Ureter (tissue), 1 donor: ENCODE results near the gene NRP1. TPM values are rescaled to one million over a fixed set of nuclear protein-coding genes. Genes with fewer than 3 reads are reported as not detected.
"Not testable (repeated sequence)": the region's sequence is repeated elsewhere in the genome, so short reads cannot be mapped to it uniquely, and the experiment has no call there.

Experiments
- DNase-seq: peaks from one replicate; pipeline ENCODE4 v3.0.0-alpha.2; 2020; ENCODE audit warnings: low spot score
- total RNA-seq: library from RNA; stranded (reverse); gene quantifications from one replicate; pipeline ENCODE4 v1.2.4, GENCODE V29; 2023
- donor health status: DM: yes; HTN: yes; CAD: no.

The NRP1 gene
- total RNA-seq, 1 donor from 2014 or later = 68.3 TPM

DNA sequence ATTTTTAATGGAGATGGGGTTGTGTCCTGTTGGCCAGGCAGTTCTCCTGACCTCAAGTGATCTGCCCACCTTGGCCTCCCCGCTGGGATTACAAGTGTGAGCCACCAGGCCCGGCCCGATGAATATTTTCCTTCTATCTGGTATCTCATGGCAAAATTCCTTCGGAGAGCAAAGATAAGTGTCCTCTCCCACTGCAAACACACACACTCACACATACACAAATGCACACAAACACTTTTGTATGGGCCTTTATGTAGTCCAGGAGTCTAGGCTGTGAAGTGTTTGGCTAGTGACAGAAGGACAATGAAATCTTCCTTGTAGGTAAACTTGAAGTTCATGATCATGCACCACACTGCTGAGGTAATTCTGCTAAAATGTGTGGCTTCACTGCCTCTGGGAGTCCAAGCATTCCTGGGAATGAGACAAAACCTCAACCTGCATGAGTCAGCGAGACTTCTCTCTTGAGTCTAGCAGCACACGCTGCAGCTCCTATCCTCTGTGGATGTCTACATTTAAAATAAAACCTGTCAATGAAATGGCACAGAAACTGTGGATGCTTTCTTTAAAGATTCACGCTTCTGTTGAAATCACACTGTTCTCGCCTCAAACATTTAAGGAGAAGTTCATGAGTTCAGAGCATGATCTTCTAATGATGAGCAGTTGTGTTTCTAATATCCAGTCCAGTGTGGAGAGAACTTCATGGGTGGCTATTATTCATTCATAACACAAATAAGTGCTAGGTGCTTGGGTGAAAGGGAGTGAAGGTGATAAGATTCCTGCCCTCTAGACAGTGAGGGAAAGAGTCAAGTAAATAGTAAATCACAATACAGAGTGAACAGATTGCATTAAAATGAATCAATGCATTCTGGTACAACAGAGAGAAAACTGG is 96.5 kb downstream of the NRP1 start:
- no peak for DNase-seq

DNA sequence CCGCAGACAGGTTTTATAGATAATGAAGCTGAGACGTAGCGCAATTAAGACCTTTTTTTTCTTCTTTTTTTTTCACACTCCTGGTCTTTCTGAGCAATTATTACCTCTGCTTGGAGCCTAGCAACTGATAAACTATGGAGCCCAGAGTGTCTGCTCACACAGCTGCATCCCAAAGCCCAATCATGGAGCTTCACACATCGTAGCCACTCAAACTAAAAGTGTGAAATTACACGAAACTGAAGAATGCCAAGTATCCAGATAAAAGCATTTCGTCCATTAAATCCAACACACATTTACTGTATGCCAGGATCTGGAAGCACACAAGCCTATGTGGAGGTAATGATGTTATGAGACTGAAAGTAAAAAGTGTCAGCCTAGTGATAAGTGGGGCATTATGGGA is 97.6 kb downstream of the NRP1 start:
- no peak for DNase-seq

- no peak for DNase-seq
These were observed 98.5 kb downstream of the NRP1 start for GRCh38 chr10:33235951-33236350.

DNA sequence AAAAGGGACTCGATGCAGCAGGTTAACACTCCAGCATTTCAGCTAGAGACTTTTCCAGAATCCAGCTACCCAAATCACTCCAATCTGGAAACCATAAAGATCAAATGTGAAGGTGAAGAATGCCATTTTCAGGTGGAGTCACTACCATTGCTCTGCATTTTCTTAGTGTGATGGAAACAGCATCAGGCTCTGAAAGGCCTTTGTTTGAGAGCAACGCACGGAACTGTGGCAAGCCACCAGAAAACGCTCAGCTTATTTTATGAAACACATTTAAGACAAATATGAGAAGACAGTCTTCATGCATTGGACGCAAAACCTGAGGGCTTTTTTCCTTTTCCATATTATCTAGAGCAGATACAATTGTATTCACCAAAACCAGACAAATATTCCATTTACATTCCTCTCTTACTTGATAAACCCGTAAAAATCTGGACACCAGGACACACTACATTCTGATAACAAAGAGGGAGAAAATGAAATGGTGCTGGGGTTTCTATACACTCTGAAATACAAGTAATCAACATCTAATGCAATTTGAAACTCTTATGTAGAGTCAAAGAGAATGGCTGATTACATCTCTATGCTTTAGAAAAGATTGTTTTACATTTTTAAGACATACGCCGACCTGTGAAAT is 99.1 kb downstream of the NRP1 start:
- DNase-seq = no peak

DNA sequence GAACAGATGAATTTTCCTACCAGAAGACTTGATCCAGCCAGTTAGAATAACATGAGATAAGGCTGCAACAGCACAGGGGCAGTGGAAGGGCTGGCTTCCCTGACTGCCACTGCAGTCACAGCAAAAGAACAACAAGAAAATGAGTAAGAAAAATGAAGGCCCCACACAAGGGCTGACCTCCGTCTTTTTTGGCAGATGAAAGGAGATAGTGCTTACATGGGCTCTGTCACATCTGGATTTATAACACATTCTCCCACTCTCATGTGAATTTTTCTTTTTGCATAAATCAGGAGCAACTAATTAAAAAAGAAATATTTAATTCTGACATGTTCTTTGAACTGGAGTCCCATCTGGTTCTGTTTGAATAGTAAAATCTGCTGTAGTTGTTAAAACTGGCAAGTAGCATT is 99.6 kb downstream of the NRP1 start:
- DNase-seq = no peak

DNA sequence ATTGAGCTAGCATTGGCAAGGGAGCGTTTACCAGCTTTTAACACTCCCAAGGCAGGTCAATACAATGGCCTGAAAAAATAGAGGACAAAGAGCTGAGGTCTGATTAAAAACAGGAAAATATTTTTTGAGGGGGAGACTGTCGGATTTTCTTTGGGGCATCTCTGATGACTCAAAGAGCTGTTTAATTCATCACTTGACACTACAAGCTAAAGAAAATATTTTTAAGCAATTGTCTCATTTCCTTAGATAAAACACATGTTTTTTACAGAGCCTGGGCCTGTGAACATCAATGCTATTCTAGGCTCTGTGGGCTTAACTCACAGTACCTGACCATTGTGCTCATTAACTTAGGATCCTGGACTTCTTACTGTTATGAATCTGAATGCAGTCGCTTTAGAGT is 100.8 kb downstream of the NRP1 start:
- no peak for DNase-seq

DNA sequence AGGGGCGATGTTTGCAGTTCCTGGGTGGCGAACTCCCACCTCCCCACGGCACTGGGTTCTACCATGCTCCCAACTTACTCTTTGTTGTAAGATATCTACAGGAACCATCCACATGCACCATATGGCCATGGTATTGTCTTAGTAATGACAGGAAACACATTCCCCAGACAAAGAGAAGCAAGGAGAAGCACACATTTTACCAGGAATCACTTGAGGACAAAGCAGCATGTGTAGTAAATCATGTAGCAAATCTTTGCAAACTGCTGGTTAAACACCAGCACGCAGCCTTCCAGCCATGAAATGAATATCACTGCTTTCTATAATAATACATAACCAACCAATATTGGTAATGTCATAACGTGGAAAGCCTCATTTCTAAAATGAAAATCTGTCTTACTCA is 101.2 kb downstream of the NRP1 start:
- no peak for DNase-seq

GRCh38 chr10:33231621-33232350 is 102.7 kb downstream of the NRP1 start:
- DNase-seq = no peak

GRCh38 chr10:33229949-33230267 is 104.6 kb downstream of the NRP1 start:
- DNase-seq = no peak

DNA sequence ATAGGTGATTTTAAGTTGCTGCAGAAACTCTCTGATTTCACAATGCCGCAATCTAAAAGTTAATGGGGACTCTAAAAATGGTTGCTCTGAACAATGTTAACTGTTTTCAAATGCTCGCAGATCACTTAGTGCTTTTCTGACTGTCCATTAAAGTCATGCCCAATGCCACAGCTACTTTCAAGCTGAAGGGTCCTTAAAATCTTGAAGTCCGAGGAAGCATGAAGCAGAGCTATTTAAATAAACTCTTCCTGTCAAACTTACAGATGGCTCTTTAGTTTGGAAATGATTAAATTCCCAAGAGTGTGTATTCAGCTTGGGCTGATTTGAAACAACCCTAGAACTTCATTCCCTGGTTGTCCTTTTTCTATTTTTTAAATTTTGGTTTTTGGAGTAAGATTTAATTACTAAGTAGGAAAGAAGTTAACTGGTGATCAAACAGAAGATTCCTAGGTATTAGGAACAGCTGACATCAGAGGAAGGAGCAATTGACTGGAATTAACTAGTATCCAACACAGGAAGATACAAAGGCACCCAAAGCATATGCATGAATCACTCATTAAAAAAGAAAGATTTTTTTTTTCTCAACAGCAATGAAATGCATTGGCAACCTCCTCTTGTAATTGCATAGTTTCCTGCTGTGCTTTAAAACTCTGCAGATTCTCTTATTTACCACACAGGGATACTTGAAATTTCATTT is 105.1 kb downstream of the NRP1 start:
- no peak for DNase-seq

GRCh38 chr10:33228426-33228825 is 106.0 kb downstream of the NRP1 start:
- DNase-seq = no peak

GRCh38 chr10:33227489-33227888 is 107.0 kb downstream of the NRP1 start:
- no peak for DNase-seq

- DNase-seq = no peak
These were observed 110.1 kb downstream of the NRP1 start for GRCh38 chr10:33224251-33224965.

- DNase-seq = no peak
These were observed 111.0 kb downstream of the NRP1 start for GRCh38 chr10:33223326-33224000.

DNA sequence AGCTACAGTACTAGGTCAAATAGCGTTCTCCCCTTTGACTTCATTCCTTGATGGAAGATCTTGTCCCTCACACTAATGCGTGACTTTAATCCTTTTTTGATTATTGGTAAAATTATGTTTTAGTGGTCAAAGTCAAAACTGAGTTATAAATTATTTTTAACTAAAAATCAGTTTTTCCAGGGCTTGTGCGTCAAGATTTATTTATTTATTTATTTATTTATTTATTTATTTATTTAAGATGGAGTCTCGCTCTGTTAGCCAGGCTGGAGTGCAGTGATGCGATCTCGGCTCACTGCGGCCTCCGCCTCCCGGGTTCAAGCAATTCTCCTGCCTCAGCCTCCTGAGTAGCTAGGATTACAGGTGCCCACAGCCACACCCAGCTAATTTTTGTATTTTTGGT is 112.2 kb downstream of the NRP1 start:
- not testable (repeated sequence) for DNase-seq

DNA sequence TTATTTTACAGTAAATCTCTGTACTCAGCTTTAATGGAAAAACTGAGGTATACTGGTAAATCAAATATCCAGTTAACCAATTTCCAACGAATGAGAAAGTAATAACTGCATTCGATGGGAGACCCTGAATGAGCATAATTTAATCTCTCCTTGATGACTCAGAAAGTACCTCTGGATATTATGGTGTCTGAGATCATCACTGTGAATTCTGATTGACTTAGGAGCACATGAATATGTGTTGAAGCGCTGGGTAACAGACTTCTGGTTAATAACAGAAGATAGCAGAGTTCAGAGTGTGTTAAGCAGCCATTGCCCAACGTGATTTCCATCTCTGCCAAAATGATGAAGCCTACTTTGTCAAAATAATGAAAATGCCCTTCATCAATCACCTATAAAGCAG is 116.6 kb downstream of the NRP1 start:
- no peak for DNase-seq

- DNase-seq = no peak
These were observed 117.6 kb downstream of the NRP1 start for GRCh38 chr10:33216661-33217427.

- DNase-seq = no peak
These were observed 118.8 kb downstream of the NRP1 start for GRCh38 chr10:33215635-33216034.

DNA sequence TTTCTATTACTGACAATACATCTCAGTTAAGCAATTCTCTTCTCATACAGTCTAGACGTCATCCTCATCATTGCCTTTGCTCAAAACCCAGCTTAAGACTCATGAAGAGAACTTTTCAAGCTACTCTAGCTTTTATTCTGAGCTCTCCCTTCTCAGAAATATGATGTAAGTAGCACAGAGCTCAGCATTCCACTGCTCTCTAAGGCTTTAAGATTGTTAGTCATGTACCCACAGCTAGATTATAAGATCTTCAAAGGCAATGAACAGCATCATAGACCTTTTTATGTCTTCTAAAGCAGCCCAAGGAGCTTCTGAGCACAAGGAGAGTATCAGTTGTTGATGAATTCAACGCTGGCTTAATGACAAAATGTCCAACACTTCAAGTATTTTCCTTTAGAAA is 119.3 kb downstream of the NRP1 start:
- DNase-seq = no peak

DNA sequence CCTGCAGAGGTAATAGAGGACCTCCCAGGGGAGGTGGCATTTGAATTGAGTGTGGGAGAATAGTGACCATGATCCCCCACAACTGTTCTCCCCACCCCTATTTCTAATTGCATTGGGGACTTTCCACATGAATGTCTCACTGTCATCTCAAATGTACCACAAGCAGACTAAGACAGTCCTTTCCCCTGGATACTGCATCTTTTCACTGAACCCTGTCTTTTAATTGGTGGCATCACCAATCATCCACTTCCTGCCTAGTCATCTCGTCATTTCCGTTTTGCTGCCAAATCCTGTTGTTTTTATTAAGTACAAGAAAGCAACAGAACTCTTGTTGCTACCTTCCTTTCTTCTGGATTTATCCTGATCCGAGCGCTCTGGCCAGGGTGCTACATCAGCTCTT is 120.3 kb downstream of the NRP1 start:
- no peak for DNase-seq
